Sigmoid colon (tissue), 4 donors: ENCODE measurements around the gene MAML1.

ENCODE experiments used
- EP300 ChIP-seq, 4 donors: sonication (generic); formaldehyde crosslinking; IDR thresholded peaks; one replicate each; pipeline ENCODE4 v1.6.1; 2017; ENCODE audit warnings: antibody characterized with exemption in 4 of 4
- POLR2A ChIP-seq, 2 donors: fragments of 450-650 bp; IDR thresholded peaks; one replicate each; pipeline ENCODE4 v1.6.1; 2016; ENCODE audit warnings: antibody characterized with exemption in 2 of 2, mild to moderate bottlenecking in 2 of 2, moderate library complexity in 2 of 2
- TF ChIP-seq, protein P1 (sequence below), 4 experiments: fragments of 450-650 bp in 3 of 4; fragments of 200-600 bp in 1 of 4; IDR thresholded peaks; one replicate each; pipeline ENCODE4 v1.5.1; 2016 to 2019; ENCODE audit warnings: antibody characterized with exemption in 4 of 4, mild to moderate bottlenecking in 3 of 4, moderate library complexity in 2 of 4

DNA sequence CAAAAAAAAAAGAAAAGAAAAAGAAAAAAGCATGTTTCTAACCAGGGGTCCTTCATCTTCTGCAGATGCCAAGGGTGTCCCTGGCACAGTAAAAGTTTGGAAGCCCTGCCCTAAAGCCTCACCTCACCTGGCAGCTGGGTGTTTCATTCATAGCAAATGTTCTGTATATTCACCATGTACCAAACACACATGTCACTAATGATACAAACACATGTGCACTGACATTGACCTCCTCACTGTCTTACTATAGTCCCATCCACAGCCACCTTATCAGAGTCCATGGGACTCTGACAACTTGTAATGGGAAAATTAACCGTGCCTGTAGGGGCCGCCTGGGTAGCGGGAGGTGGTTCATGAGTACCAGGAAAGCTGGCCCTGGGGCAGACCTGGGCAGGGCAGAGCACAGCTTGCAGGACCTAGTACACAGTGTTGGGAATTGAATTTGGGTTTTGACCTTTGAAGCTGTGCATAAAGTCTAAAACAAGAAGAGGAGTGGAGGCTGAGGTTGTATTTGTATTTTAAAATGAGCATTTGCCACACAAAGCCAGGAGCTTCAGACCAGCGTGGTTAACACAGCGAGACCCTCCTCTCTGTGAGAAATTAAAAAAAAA lies 80.5 kb downstream of the MAML1 start:
- TF ChIP-seq, protein P1, sequence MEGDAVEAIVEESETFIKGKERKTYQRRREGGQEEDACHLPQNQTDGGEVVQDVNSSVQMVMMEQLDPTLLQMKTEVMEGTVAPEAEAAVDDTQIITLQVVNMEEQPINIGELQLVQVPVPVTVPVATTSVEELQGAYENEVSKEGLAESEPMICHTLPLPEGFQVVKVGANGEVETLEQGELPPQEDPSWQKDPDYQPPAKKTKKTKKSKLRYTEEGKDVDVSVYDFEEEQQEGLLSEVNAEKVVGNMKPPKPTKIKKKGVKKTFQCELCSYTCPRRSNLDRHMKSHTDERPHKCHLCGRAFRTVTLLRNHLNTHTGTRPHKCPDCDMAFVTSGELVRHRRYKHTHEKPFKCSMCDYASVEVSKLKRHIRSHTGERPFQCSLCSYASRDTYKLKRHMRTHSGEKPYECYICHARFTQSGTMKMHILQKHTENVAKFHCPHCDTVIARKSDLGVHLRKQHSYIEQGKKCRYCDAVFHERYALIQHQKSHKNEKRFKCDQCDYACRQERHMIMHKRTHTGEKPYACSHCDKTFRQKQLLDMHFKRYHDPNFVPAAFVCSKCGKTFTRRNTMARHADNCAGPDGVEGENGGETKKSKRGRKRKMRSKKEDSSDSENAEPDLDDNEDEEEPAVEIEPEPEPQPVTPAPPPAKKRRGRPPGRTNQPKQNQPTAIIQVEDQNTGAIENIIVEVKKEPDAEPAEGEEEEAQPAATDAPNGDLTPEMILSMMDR (IDR thresholded peaks at IDR 0.05), result no peak
- TF ChIP-seq POLR2A (IDR thresholded peaks at IDR 0.05) (no peak), EP300 (IDR thresholded peaks at IDR 0.05) (no peak)
